GM19193 (cell line): ENCODE results near the gene SLC9B1.

Source experiments
- POLR2A ChIP-seq: IDR thresholded peaks from 4 replicates; pipeline ENCODE4 v1.6.1; 2011; ENCODE audit not compliant: insufficient read depth, insufficient read length; ENCODE audit errors: extremely low read depth

Gene SLC9B1

GRCh38 chr4:102883278-102883677, 136.2 kb downstream of the SLC9B1 start:
- TF ChIP-seq POLR2A = no peak

GRCh38 chr4:102881343-102881742, 138.2 kb downstream of the SLC9B1 start:
- no peak for TF ChIP-seq POLR2A

GRCh38 chr4:102878901-102879300, 140.6 kb downstream of the SLC9B1 start:
- TF ChIP-seq POLR2A = no peak

GRCh38 chr4:102871772-102872171, 147.7 kb downstream of the SLC9B1 start:
- no peak for TF ChIP-seq POLR2A

GRCh38 chr4:102869569-102870197, 149.8 kb downstream of the SLC9B1 start:
- TF ChIP-seq POLR2A = no peak

- peak; percentile 95 for TF ChIP-seq POLR2A
These were observed 150.5 kb downstream of the SLC9B1 start, which contains the start of gene CISD2 for GRCh38 chr4:102868781-102869568. TSS of gene CISD2 (plus strand) at chr4:102868992. CDS start at chr4:102869085, 93 bp downstream.

GRCh38 chr4:102868153-102868780, 151.2 kb downstream of the SLC9B1 start:
- no peak for TF ChIP-seq POLR2A

- no peak for TF ChIP-seq POLR2A
These were observed 152.0 kb downstream of the SLC9B1 start for GRCh38 chr4:102867278-102868152.

DNA sequence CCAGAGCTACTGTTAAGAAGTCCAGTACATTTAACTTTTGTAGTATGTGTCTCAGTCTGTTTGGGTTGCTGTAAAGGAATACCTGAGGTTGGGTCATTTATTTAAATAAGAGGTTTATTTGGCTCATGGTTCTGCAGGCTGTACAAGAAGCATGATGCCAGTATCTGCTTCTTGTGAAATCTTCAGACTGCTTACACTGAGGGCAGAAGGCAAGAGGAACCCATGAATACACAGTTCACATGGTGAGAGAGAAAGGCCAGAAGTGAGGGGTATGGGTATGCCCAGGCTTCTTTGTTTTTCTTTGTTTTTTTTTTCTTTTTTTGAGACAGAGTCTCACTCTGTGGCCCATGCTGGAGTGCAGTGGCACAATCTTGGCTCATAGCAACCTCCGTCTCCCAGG, 156.8 kb downstream of the SLC9B1 start:
- no peak for TF ChIP-seq POLR2A

DNA sequence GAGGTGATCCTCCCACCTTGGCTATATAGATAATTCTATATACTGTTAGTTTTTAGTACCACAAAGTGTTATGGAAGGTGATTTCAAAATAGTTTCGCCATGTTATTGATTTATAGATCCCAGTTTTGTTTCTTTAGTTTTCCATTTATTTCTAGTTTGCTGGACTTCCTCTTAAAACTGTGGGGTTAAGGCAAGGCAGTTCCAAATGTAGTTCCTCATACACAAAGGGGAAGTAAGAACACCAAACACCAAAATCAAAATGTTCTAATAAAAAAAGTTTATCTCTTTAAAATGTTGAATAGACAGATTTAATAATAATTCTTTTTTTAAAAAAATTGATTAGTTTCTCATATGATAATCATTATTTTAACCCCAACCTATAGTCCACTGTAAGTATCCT, 157.5 kb downstream of the SLC9B1 start:
- no peak for TF ChIP-seq POLR2A

DNA sequence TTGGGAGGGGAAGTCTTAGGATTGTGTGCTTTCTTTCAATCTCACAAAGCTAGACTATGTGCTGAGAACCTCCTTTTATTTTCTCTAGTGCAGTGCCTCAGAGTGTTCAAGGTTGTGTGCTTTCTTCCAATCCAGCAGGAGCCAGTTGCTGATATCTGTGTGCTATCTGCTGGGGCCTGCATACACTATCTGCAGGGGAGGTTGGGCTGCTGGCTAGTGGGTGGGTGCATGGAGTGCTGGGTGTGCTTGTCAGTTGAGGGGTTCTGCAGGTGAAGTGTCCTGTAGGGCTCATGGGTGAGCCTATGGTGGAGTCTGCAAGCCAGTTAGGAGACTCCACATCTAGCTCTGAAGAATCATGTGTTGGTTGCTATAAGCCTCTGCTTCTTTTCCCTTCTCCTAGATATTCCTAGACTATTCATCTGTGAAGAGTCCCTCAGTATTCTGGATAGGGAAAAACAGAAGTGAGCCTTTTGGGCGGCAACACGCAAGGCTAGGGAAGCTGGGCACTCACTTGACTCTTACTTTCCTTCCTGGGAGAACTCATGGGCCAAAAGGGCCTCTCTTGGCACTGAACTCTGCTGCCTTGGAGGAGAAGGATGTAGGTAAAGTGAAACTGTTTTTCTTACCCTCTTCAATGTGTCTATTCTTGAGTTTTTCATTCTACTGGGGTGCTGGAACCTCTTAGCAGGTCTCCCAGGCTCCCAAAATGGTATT, 158.7 kb downstream of the SLC9B1 start:
- no peak for TF ChIP-seq POLR2A

DNA sequence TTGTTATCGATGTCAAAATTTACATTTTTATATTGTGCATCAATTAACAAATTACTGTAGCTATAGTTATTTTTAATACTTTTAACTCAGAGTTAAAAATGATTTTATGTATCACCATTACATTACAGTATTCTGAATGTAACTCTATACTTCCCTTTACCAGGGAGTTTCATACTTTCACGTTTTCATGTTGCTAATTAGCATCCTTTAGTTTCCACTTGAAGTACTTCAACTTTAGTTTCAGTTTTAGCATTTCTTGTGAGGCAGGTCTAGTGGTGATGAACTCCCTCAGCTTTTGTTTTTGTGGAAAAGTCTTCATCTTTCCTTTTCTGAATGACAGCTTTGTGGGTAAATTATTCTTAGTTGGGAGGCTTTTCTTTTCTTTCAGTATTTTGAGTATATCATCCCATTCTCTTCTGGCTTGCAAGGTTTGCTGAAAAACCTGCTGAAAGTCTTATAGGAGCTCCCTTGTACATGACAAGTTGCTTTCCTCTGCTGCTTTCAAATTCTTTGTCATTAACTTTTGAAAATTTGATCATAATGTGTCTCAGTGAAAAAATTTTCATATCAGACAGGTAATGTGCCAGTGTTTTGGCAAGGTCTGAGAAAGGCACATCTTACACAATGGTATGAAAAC, 160.6 kb downstream of the SLC9B1 start:
- no peak for TF ChIP-seq POLR2A
